ENCODE data around the gene SLX4.

GRCh38 chr16:3534126-3534525 lies 77.3 kb downstream of the SLX4 start:
- TF ChIP-seq EP300 (IDR thresholded peaks at IDR 0.05) (no peak), POLR2AphosphoS5 (IDR thresholded peaks at IDR 0.05) (no peak), CTCF (IDR thresholded peaks at IDR 0.05) (no peak)

All from stomach (tissue), 4 donors.